HepG2 (cell line): ENCODE measurements around the gene B9D2. TPM values are rescaled to one million over a fixed set of nuclear protein-coding genes. Genes with fewer than 3 reads are reported as not detected.

Source experiments
- IKZF1 ChIP-seq: fragments of 450-650 bp; IDR thresholded peaks from 2 replicates; pipeline ENCODE4 v1.7.1; 2016
- KLF12 ChIP-seq: sonication (generic); formaldehyde crosslinking; IDR thresholded peaks from 2 replicates; pipeline ENCODE4 v1.4.0; 2020; ENCODE audit warnings: missing genetic modification reagents, borderline replicate concordance
- NR2F6 ChIP-seq, 2 experiments: IDR thresholded peaks; 2 replicates each; pipeline ENCODE4 v1.6.1; 2016; ENCODE audit warnings: antibody characterized with exemption in 1 of 2, mild to moderate bottlenecking in 1 of 2
- TARDBP ChIP-seq: sonication (generic); formaldehyde crosslinking; IDR thresholded peaks from 2 replicates; pipeline ENCODE4 v1.8.0; 2022; ENCODE audit warnings: mild to moderate bottlenecking, missing genetic modification reagents
- ZNF207 ChIP-seq: fragments of 450-650 bp; IDR thresholded peaks from 2 replicates; pipeline ENCODE4 v1.6.1; 2016; ENCODE audit warnings: antibody characterized with exemption, borderline replicate concordance
- ZNF230 ChIP-seq: sonication (generic); formaldehyde crosslinking; IDR thresholded peaks from 2 replicates; pipeline ENCODE4 v1.4.0; 2020; ENCODE audit warnings: mild to moderate bottlenecking, missing genetic modification reagents
- ZSCAN31 ChIP-seq: sonication (generic); formaldehyde crosslinking; IDR thresholded peaks from 2 replicates; pipeline ENCODE4 v1.5.0; 2020; ENCODE audit warnings: low read depth, mild to moderate bottlenecking, missing genetic modification reagents
- polyA plus RNA-seq, 8 experiments: library from polyadenylated mRNA; depleted of rRNA in 3 of 8; stranded (reverse) in 7 of 8; unstranded in 1 of 8; fragments of >200 nt; fragmentation: Illumina TruSeq in 4 of 8; extraction: Trizol in 4 of 8; gene quantifications; 2 replicates each; pipeline versions ENCODE4 v1.2.1 to v1.2.3, GENCODE V29; 2011 to 2016; ENCODE audit warnings: low read depth in 4 of 8, missing spikeins in 1 of 8, mixed read lengths in 1 of 8; ENCODE audit not compliant: insufficient read depth in 1 of 8
- total RNA-seq, 5 experiments: library from RNA; depleted of rRNA; stranded (reverse); fragments of >200 nt; fragmentation: Illumina TruSeq; extraction: Trizol; gene quantifications; 2 replicates each; pipeline ENCODE4 v1.2.3, GENCODE V29; 2016; ENCODE audit warnings: low read depth in 1 of 5
- TF ChIP-seq, protein P1 (sequence below): sonication (generic); formaldehyde crosslinking; conservative IDR thresholded peaks from 2 replicates; pipeline ENCODE4 v1.4.0; 2020; ENCODE audit warnings: missing genetic modification reagents
- TF ChIP-seq, protein P2 (sequence below): sonication (generic); formaldehyde crosslinking; IDR thresholded peaks from 2 replicates; pipeline ENCODE4 v1.4.0; 2020; ENCODE audit warnings: mild to moderate bottlenecking, missing genetic modification reagents, borderline replicate concordance
- TF ChIP-seq, protein P3 (sequence below): sonication (generic); formaldehyde crosslinking; IDR thresholded peaks from 2 replicates; pipeline ENCODE4 v1.8.0; 2022; ENCODE audit warnings: mild to moderate bottlenecking, missing genetic modification reagents, moderate library complexity
- TF ChIP-seq, protein P4 (sequence below): sonication (generic); formaldehyde crosslinking; IDR thresholded peaks from 2 replicates; pipeline ENCODE4 v1.4.0; 2020; ENCODE audit warnings: missing genetic modification reagents

The B9D2 gene
- total and polyA plus RNA-seq, 2 of the 13 experiments (the other 11 are each of a cell fraction or from before 2014, with no cell fraction given) = 3.1 to 4.4 TPM

DNA sequence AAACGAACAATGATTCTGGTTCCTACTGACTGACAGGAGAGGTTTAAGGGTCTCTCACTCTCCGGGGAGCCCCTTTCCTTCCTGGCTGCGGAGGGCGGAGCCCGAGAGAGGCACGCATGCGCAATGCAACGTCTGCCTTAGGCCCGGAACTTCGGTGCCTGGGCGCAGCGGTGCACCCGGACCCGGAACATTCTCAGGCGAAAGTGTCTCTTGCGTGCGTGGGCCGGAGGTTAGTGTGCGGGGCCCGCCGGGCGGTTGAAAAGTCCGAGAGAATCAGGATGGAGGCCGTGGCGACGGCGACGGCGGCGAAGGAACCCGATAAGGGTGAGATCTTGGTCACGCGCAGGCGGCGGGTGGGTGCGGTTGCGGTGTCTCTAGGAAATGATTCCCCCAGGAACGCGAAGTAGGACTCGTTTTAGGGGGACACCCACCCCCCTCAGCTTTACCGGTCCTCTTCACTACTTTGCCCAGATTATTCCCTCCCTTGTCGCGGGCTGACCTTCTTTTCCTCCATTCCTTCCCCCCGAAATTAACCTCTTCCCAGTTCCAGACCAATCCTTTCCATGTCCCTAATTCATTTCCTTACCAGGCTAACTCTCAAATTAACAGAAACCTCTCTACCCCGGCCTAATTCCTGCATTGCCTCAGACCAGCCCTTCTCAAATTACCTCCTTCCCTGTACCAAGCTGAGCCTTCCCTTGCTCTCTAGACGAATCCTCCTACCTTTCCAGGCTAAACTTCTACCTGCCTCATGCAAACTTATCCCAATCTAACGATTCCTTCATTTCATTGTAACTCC, 53.7 kb downstream of the B9D2 start, which contains the start of gene CCDC97 (continued):
- TF ChIP-seq, protein P1, sequence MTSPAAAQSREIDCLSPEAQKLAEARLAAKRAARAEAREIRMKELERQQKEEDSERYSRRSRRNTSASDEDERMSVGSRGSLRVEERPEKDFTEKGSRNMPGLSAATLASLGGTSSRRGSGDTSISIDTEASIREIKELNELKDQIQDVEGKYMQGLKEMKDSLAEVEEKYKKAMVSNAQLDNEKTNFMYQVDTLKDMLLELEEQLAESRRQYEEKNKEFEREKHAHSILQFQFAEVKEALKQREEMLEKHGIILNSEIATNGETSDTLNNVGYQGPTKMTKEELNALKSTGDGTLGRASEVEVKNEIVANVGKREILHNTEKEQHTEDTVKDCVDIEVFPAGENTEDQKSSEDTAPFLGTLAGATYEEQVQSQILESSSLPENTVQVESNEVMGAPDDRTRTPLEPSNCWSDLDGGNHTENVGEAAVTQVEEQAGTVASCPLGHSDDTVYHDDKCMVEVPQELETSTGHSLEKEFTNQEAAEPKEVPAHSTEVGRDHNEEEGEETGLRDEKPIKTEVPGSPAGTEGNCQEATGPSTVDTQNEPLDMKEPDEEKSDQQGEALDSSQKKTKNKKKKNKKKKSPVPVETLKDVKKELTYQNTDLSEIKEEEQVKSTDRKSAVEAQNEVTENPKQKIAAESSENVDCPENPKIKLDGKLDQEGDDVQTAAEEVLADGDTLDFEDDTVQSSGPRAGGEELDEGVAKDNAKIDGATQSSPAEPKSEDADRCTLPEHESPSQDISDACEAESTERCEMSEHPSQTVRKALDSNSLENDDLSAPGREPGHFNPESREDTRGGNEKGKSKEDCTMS = no peak
- TF ChIP-seq, protein P2, sequence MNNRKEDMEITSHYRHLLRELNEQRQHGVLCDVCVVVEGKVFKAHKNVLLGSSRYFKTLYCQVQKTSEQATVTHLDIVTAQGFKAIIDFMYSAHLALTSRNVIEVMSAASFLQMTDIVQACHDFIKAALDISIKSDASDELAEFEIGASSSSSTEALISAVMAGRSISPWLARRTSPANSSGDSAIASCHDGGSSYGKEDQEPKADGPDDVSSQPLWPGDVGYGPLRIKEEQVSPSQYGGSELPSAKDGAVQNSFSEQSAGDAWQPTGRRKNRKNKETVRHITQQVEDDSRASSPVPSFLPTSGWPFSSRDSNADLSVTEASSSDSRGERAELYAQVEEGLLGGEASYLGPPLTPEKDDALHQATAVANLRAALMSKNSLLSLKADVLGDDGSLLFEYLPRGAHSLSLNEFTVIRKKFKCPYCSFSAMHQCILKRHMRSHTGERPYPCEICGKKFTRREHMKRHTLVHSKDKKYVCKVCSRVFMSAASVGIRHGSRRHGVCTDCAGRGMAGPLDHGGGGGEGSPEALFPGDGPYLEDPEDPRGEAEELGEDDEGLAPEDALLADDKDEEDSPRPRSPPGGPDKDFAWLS = no peak
- TF ChIP-seq, protein P3, sequence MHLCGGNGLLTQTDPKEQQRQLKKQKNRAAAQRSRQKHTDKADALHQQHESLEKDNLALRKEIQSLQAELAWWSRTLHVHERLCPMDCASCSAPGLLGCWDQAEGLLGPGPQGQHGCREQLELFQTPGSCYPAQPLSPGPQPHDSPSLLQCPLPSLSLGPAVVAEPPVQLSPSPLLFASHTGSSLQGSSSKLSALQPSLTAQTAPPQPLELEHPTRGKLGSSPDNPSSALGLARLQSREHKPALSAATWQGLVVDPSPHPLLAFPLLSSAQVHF (CRISPR knock-in tag) = no peak
- TF ChIP-seq ZSCAN31 (CRISPR knock-in tag) (peak; percentile 93; the same call in 1 of the 2 replicates), KLF12 (CRISPR knock-in tag) (peak; percentile 99; the same call in 1 of the 2 replicates), ZNF207 (no peak), IKZF1 (no peak), ZNF230 (peak; percentile 52; the same call in 1 of the 2 replicates), TARDBP (CRISPR knock-in tag) (peak; percentile 72; the same call in 1 of the 2 replicates), NR2F6 (IDR thresholded peaks at IDR 0.05) (no peak; the same call in 1 of the 2 replicates), NR2F6 (CRISPR knock-in tag; IDR thresholded peaks at IDR 0.05) (peak; percentile 33; the same call in 1 of the 2 replicates)
- TF ChIP-seq, protein P4, sequence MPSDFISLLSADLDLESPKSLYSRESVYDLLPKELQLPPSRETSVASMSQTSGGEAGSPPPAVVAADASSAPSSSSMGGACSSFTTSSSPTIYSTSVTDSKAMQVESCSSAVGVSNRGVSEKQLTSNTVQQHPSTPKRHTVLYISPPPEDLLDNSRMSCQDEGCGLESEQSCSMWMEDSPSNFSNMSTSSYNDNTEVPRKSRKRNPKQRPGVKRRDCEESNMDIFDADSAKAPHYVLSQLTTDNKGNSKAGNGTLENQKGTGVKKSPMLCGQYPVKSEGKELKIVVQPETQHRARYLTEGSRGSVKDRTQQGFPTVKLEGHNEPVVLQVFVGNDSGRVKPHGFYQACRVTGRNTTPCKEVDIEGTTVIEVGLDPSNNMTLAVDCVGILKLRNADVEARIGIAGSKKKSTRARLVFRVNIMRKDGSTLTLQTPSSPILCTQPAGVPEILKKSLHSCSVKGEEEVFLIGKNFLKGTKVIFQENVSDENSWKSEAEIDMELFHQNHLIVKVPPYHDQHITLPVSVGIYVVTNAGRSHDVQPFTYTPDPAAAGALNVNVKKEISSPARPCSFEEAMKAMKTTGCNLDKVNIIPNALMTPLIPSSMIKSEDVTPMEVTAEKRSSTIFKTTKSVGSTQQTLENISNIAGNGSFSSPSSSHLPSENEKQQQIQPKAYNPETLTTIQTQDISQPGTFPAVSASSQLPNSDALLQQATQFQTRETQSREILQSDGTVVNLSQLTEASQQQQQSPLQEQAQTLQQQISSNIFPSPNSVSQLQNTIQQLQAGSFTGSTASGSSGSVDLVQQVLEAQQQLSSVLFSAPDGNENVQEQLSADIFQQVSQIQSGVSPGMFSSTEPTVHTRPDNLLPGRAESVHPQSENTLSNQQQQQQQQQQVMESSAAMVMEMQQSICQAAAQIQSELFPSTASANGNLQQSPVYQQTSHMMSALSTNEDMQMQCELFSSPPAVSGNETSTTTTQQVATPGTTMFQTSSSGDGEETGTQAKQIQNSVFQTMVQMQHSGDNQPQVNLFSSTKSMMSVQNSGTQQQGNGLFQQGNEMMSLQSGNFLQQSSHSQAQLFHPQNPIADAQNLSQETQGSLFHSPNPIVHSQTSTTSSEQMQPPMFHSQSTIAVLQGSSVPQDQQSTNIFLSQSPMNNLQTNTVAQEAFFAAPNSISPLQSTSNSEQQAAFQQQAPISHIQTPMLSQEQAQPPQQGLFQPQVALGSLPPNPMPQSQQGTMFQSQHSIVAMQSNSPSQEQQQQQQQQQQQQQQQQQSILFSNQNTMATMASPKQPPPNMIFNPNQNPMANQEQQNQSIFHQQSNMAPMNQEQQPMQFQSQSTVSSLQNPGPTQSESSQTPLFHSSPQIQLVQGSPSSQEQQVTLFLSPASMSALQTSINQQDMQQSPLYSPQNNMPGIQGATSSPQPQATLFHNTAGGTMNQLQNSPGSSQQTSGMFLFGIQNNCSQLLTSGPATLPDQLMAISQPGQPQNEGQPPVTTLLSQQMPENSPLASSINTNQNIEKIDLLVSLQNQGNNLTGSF = peak; percentile 28; the same call in 1 of the 2 replicates
